Measurements from ENCODE around the gene RGPD3. TPM values are rescaled to one million over a fixed set of nuclear protein-coding genes. Genes with fewer than 3 reads are reported as not detected.

RGPD3 gene
- 1.3 TPM for total RNA-seq

DNA sequence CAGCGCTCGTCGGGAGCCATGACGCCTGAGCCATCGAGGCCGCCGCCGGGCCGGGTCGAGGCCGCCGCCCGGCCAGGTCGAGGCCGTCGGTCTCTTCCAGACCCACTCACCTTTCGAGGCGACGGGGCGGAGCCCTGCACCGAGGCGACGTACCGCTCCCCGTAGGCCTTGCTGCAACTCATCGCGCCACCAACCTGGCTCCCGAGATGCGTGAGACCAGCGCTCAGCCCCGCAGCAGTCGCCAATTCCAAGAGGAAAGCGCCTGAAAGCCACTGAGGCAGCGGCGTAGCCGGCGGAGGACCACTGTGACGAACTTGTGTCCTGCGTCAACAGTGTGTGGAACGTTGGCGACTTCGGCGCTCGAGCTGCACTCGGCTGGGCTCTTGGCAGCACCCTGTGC is at the start of gene RGPD3:
RGPD3 (minus strand) TSS at position 307 of the 400 bp plus-strand sequence; CDS start at position 182, 125 bp downstream.

DNA sequence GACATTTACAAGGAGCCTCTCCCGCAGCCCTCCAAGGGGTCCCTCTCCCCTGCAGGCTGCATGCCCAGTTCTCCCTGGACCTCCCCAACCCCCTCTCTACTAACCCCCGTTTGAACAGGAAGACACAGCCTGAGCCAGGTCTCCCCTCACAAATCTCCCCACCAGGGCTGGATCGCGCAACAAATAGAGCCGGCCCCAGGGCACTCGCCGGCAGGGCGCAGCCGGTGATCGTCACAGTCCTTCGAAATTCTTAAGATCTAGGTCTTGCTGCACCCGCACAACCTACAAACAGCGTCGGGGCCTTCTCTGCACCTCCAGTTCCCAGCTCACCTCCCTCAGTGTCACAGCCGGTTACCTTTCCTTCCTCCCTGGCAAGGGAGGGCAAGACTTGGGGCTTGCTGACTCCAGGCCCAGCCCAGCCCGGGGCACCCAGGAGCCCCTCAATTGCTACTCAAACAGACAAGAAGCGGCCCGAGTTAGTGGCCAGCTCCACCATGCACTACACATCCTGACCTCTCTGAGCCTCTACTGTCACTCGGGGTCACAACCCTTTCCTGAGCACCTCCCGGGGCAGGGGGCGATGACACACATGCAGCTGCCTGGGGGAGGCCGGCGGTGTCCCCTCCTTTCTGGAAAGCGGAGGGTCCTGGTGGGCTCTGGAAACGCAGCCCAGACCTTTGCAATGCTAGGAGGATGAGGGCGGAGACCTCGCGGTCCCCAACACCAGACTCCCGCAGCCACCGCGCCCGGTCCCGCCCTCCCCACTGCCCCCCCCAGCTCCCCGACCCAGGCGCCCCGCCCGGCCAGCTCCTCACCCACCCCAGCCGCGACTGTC is 18.6 kb upstream of the RGPD3 start, which contains the start of gene CD8B2:
CD8B2 (plus strand) TSS at position 814 of the 835 bp plus-strand sequence. CDS start 63 bp downstream, outside the sequence.

Other genes starting within 250 kb of the RGPD3 start
- 0.11 TPM for gene CD8B2, start 19.0 kb upstream of the RGPD3 start, total RNA-seq